CD4-positive, alpha-beta T cell (primary cell): Measurements from ENCODE around the gene IRF6. TPM values are rescaled to one million over a fixed set of nuclear protein-coding genes. Genes with fewer than 3 reads are reported as not detected.
A peak's percentile ranks its signal among the peaks of the same experiment; 100 is the strongest.

ENCODE experiments used
- ATAC-seq: fragments of 200-7000 bp; cut with Tn5 transposase; one replicate; pipeline ENCODE4 v1.10.0; 2022; ENCODE audit warnings: mild to moderate bottlenecking; ENCODE audit not compliant: poor library complexity
- CTCF ChIA-PET: fragments of 350-600 bp; sonication (Branson Sonifier 250); formaldehyde crosslinking; loops from one replicate; lab custom pipeline; 2021; ENCODE audit warnings: antibody characterized with exemption, inconsistent platforms; lab: Charles Lee
- POLR2A ChIA-PET: fragments of 350-600 bp; sonication (Branson Sonifier 250); formaldehyde crosslinking; loops from one replicate; lab custom pipeline; 2021; ENCODE audit warnings: antibody characterized with exemption, inconsistent platforms; lab: Charles Lee
- DNase-seq, 14 experiments: peaks; one replicate each; pipeline ENCODE4 v3.0.0-alpha.2; 2013 to 2020; ENCODE audit warnings: mixed read lengths in 2 of 14
- H3K27ac ChIP-seq, 2 donors: one replicate each; pipeline versions ENCODE4 v1.5.1 to v1.7.0; 2013; ENCODE audit warnings: low read length in 2 of 2, low read depth in 1 of 2, mild to moderate bottlenecking in 1 of 2
- H3K27me3 ChIP-seq, 2 experiments: 1 replicate in 1 of 2; 2 replicates in 1 of 2; pipeline versions ENCODE4 v1.6.1 to v1.7.0; 2013; ENCODE audit warnings: low read length in 2 of 2, control low read depth in 1 of 2, mild to moderate bottlenecking in 1 of 2, moderate library complexity in 1 of 2; ENCODE audit not compliant: insufficient read depth in 2 of 2, control insufficient read depth in 1 of 2
- H3K36me3 ChIP-seq: one replicate; pipeline ENCODE4 v1.6.1; 2013; ENCODE audit warnings: low read length, control low read depth; ENCODE audit not compliant: insufficient read depth
- H3K4me1 ChIP-seq: one replicate; pipeline ENCODE4 v1.6.1; 2013; ENCODE audit warnings: low read length, control low read depth; ENCODE audit not compliant: insufficient read depth
- H3K4me3 ChIP-seq: one replicate; pipeline ENCODE4 v1.5.1; 2013; ENCODE audit warnings: mild to moderate bottlenecking, low read length, moderate library complexity
- H3K9me3 ChIP-seq, 2 experiments: 1 replicate in 1 of 2; 2 replicates in 1 of 2; pipeline versions ENCODE4 v1.6.1 to v1.7.0; 2013; ENCODE audit warnings: low read length in 2 of 2, mild to moderate bottlenecking in 2 of 2, control low read depth in 1 of 2, moderate library complexity in 1 of 2; ENCODE audit not compliant: control insufficient read depth in 1 of 2, insufficient read depth in 1 of 2
- H3K27ac Mint-ChIP-seq: one replicate; pipeline ENCODE4 v1.8.0; 2020; ENCODE audit warnings: mixed read lengths
- H3K27me3 Mint-ChIP-seq: one replicate; pipeline ENCODE4 v1.8.0; 2021; ENCODE audit warnings: mixed read lengths
- H3K36me3 Mint-ChIP-seq: one replicate; pipeline ENCODE4 v1.8.0; 2021; ENCODE audit warnings: low read depth, mixed read lengths
- H3K4me1 Mint-ChIP-seq: one replicate; pipeline ENCODE4 v1.8.0; 2021; ENCODE audit warnings: low read depth, mixed read lengths
- H3K4me3 Mint-ChIP-seq: one replicate; pipeline ENCODE4 v1.8.0; 2020; ENCODE audit warnings: mild to moderate bottlenecking, mixed read lengths
- H3K9me3 Mint-ChIP-seq: one replicate; pipeline ENCODE4 v1.8.0; 2020; ENCODE audit warnings: mixed read lengths
- CTCF ChIP-seq: fragments of 200-600 bp; IDR thresholded peaks from one replicate; pipeline ENCODE4 v1.8.0; 2022; ENCODE audit warnings: antibody characterized with exemption, mild to moderate bottlenecking
- intact Hi-C, 2 experiments: fragments of 100-400 bp; cut with DNase I in 1 of 2; cut with micrococcal nuclease in 1 of 2; formaldehyde crosslinking; loops; one replicate each; pipeline versions ENCODE4 v1.15.1 to v1.9.0; 2023 to 2025; cut with DNase I, micrococcal nuclease
- total RNA-seq, 174 experiments: library from RNA in 2 of 174; stranded (reverse) in 2 of 174; gene quantifications; one replicate each; pipeline ENCODE4 v1.2.3 and lab custom pipeline; 2021 to 2026

IRF6 gene
- total RNA-seq, 2 experiments from 2014 or later, result 0.74 to 1.7 TPM

DNA sequence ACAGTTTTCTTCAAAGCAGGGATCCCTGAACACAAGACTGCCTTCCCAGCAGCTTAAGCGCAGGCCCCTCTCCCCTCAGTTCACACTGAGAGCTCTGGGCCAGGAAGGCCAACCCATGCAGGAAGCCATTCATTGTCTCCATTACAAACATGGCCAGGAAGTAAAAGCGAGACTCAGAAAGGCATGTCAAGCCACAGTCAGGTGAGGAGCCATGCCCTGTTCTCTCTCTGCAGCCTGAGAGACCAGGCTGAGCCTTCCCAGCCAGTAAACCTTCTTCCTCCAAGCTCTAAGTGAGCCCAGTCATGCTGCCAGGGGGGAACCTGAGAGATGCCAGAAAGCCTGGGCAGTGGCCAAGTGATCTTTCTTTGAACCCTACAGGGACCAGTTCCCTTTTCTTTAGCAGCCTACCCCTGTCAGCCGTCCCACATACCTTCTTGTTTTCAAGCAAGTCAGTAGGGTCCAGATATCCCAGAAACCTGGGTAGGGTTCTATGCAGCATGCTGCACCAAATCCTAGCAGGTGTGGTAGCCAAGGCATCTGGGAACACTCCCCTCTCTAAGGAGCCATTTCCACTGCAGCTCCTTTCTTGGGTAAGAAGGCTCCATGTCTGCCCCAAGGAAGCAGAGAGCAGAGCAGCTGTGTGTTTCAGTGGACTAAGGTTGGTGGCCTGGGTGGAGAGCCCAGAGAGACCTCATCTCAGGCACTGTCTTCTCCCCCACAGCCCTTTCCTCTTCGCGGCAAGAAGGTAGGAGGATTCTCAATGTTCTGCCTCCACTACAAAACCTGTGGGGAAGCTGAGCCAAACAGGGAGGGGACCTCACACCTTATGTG is 49.1 kb downstream of the IRF6 start:
- Histone ChIP-seq H3K9me3 (no peaks in the 10 kb centered on the region), H3K4me1 (peaks cover 76% of the 10 kb centered on the region), H3K4me3 (peak overlapping the region; percentile 68), H3K27ac (peak overlapping the region; percentile 61 to 79), H3K36me3 (peaks cover 38% of the 10 kb centered on the region), H3K27me3 (no peaks in the 10 kb centered on the region)
- no peaks in the 10 kb centered on the region for H3K27me3 Mint-ChIP-seq
- DNase-seq (peak in 11 of 14 experiments; percentile 10 to 72 (median 26)), ATAC-seq (peak; percentile 48)
- intact Hi-C loops, result loop anchor here (1.0 kb wide), 2 partner anchors 10 to 11 kb away; no protein-coding TSS in a partner anchor
- no peak for TF ChIP-seq CTCF
- ChIA-PET CTCF (interaction anchor here (1.4 to 2.7 kb wide), 4 partner anchors 9 to 66 kb away, joined by 3 to 16 read pairs (median 10); no protein-coding TSS in a partner anchor), POLR2A (interaction anchor here (1.1 to 13.9 kb wide), 7 partner anchors 11 to 71 kb away, joined by 3 to 478 read pairs (median 22); partner anchors contain the start of genes C1orf74 and UTP25)
- H3K4me1 Mint-ChIP-seq, result peaks cover 79% of the 10 kb centered on the region
- H3K36me3 Mint-ChIP-seq, result peaks cover 61% of the 10 kb centered on the region
- H3K9me3 Mint-ChIP-seq, result no peaks in the 10 kb centered on the region
- peak overlapping the region; percentile 88 for H3K4me3 Mint-ChIP-seq
- peak overlapping the region; percentile 89 for H3K27ac Mint-ChIP-seq

DNA sequence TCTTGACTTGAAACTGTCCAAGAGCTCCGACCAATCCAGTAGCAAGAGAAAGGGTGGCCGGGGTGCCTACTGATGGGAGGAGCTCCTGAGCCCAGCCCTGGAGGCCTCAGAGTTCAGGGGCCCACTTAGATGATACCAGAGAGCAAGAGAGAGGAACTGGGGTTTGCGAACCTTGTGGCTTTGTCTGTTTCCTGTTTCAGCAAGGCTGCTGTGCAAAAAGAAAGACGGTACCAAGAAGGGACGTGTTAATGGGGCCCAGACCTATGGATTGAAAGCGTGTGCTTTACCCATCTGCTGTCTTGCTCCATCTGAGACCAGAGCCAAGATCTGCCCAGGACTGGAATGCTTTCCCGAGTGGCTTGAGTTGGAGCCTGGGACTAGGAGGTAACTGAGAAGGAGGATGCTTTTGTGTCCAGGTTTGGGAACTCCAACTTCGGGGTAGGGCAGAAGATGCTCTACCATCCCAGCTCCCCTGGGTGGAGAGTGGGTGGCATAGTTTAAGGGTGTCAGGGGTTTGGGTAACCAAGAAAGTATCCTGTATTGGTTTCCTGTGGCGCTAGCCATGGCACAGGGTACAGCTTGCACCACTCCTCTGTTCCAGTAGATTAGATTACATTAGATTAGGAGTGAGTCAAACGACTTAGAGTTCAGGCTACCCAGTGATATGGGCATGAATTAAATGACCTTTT is 49.9 kb downstream of the IRF6 start, which contains the start of gene TRAF3IP3:
Gene TRAF3IP3, plus strand, starts transcription at position 128 of the 689 bp plus-strand sequence. CDS start 3,987 bp downstream, outside the sequence.
- ChIA-PET CTCF (interaction anchor here (1.0 to 2.7 kb wide), 4 partner anchors 8 to 67 kb away, joined by 3 to 16 read pairs (median 10); no protein-coding TSS in a partner anchor), POLR2A (interaction anchor here (0.9 to 13.9 kb wide), 9 partner anchors 8 to 72 kb away, joined by 3 to 478 read pairs (median 4); partner anchors contain the start of genes C1orf74 and UTP25)
- H3K36me3 ChIP-seq, result peaks cover 30% of the 10 kb centered on the region
- no peak for TF ChIP-seq CTCF
- ATAC-seq (peak; percentile 91), DNase-seq (peak; percentile 60 to 92 (median 70))
- Mint-ChIP-seq H3K4me1 (peaks cover 79% of the 10 kb centered on the region), H3K27me3 (no peaks in the 10 kb centered on the region), H3K36me3 (peaks cover 54% of the 10 kb centered on the region), H3K27ac (peak within 1 kb of the TSS; percentile 89), H3K4me3 (peak within 1 kb of the TSS; percentile 88), H3K9me3 (no peaks in the 10 kb centered on the region)
- peak within 1 kb of the TSS; percentile 61 to 79 for H3K27ac ChIP-seq
- intact Hi-C loops, result loop anchor here in 1 of 2 experiments (1.0 kb wide), 1 partner anchor 12 kb away; no protein-coding TSS in a partner anchor
- H3K27me3 ChIP-seq, result no peaks in the 10 kb centered on the region
- no peaks in the 10 kb centered on the region for H3K9me3 ChIP-seq
- H3K4me3 ChIP-seq, result peak within 1 kb of the TSS; percentile 68
- H3K4me1 ChIP-seq, result peaks cover 77% of the 10 kb centered on the region

GRCh38 chr1:209755256-209755655 is 50.7 kb downstream of the IRF6 start:
- peaks cover 46% of the 10 kb centered on the region for H3K36me3 Mint-ChIP-seq
- H3K27me3 Mint-ChIP-seq, result no peaks in the 10 kb centered on the region
- DNase-seq, result no peak
- peak overlapping the region; percentile 88 for H3K4me3 Mint-ChIP-seq
- TF ChIP-seq CTCF, result no peak
- Histone ChIP-seq H3K9me3 (no peaks in the 10 kb centered on the region), H3K36me3 (peaks cover 22% of the 10 kb centered on the region), H3K4me3 (peak overlapping the region; percentile 68), H3K27ac (peak overlapping the region; percentile 60 to 61), H3K4me1 (peaks cover 76% of the 10 kb centered on the region), H3K27me3 (no peaks in the 10 kb centered on the region)
- H3K4me1 Mint-ChIP-seq, result peaks cover 80% of the 10 kb centered on the region
- ATAC-seq, result no peak
- POLR2A ChIA-PET, result interaction anchor here (0.9 to 13.9 kb wide), 6 partner anchors 7 to 31 kb away, joined by 3 to 478 read pairs (median 31); partner anchors contain the start of gene C1orf74
- intact Hi-C loops, result no loop called here
- no peaks in the 10 kb centered on the region for H3K9me3 Mint-ChIP-seq
- CTCF ChIA-PET, result interaction anchor here (1.0 to 2.7 kb wide), 4 partner anchors 7 to 68 kb away, joined by 3 to 16 read pairs (median 10); no protein-coding TSS in a partner anchor
- peak overlapping the region; percentile 89 for H3K27ac Mint-ChIP-seq
